ENCODE data around the gene KRTAP6-1.

KRTAP6-1 gene

DNA sequence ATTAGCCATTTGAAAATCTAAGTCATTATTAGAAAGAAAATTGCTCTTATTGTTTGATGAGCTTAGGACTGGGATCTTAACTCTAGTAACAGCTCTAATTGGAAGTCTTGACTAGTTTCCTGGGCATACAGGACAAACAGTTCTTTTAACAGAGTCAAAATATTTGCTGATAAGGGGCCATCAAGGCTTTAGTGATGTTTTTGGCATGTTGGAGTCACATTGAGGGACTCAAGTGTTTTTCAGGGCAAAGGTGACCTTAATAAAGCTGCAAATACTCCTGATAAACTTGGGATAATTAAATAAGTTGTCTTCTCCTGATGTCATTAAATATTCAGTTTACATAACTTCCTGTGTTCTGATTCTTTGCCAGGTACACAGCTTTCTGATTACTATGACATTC is 46.1 kb downstream of the KRTAP6-1 start:
- DNase-seq: no peak

DNA sequence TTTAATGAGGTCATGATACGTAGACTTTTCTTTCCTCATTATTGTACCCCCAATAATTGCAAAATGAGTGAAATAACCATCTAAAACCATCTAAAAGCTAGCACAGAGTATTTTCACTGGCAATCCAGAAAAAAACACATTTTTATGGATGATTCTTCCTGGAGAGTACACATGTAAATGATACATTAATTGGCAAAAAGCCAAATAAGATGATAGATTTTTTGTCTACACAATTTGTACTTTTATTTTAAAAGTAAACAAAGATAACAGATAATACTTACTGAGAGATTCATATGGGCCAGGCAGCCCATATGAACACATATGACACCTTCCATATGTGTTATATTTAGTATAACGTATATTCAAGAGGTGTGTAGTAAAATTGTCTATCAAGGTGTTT is 50.1 kb downstream of the KRTAP6-1 start:
- no peak for DNase-seq
